HepG2 (cell line): Measurements from ENCODE around the gene TEAD1. TPM values are rescaled to one million over a fixed set of nuclear protein-coding genes. Genes with fewer than 3 reads are reported as not detected.

Source experiments
- ADNP ChIP-seq: sonication (generic); formaldehyde crosslinking; IDR thresholded peaks from 2 replicates; pipeline ENCODE4 v1.4.0; 2020; ENCODE audit warnings: missing genetic modification reagents
- GFI1 ChIP-seq: sonication (generic); formaldehyde crosslinking; IDR thresholded peaks from 2 replicates; pipeline ENCODE4 v1.5.0; 2020; ENCODE audit warnings: missing genetic modification reagents, mild to moderate bottlenecking, borderline replicate concordance
- HDAC1 ChIP-seq: sonication (generic); formaldehyde crosslinking; IDR thresholded peaks from 2 replicates; pipeline ENCODE4 v1.5.1; 2020; ENCODE audit warnings: mild to moderate bottlenecking, missing genetic modification reagents
- HDAC2 ChIP-seq: sonication (generic); formaldehyde crosslinking; IDR thresholded peaks from 2 replicates; pipeline ENCODE4 v1.4.0; 2020; ENCODE audit warnings: missing genetic modification reagents
- HNF4A ChIP-seq: sonication (generic); formaldehyde crosslinking; IDR thresholded peaks from 2 replicates; pipeline ENCODE4 v1.4.0; 2020; ENCODE audit warnings: missing genetic modification reagents
- KDM4B ChIP-seq: sonication (generic); formaldehyde crosslinking; IDR thresholded peaks from 2 replicates; pipeline ENCODE4 v1.4.0; 2020; ENCODE audit warnings: missing genetic modification reagents
- KMT2B ChIP-seq: IDR thresholded peaks from 2 replicates; pipeline ENCODE4 v1.6.1; 2016; ENCODE audit warnings: missing genetic modification reagents, missing compliant biosample characterization
- NCOA1 ChIP-seq: sonication (generic); formaldehyde crosslinking; IDR thresholded peaks from 2 replicates; pipeline ENCODE4 v1.9.0; 2021; ENCODE audit warnings: missing genetic modification reagents
- PAX8 ChIP-seq: sonication (generic); formaldehyde crosslinking; IDR thresholded peaks from 2 replicates; pipeline ENCODE4 v1.8.0; 2022; ENCODE audit warnings: mild to moderate bottlenecking, missing genetic modification reagents, borderline replicate concordance
- POGZ ChIP-seq: sonication (generic); formaldehyde crosslinking; IDR thresholded peaks from 2 replicates; pipeline ENCODE4 v1.4.0; 2020; ENCODE audit warnings: mild to moderate bottlenecking, missing genetic modification reagents
- REL ChIP-seq: sonication (generic); formaldehyde crosslinking; conservative IDR thresholded peaks from 2 replicates; pipeline ENCODE4 v1.8.0; 2022; ENCODE audit warnings: mild to moderate bottlenecking, missing genetic modification reagents, moderate library complexity
- RFX3 ChIP-seq: IDR thresholded peaks from 2 replicates; pipeline ENCODE4 v1.6.1; 2016; ENCODE audit warnings: missing biosample characterization, missing genetic modification reagents
- RFX5 ChIP-seq: IDR thresholded peaks from 2 replicates; pipeline ENCODE4 v1.6.1; 2011; ENCODE audit warnings: low read depth, low read length, improper control_type of control experiment
- SIX1 ChIP-seq: sonication (generic); formaldehyde crosslinking; IDR thresholded peaks from 2 replicates; pipeline ENCODE4 v1.4.0; 2020; ENCODE audit warnings: missing genetic modification reagents, borderline replicate concordance
- THYN1 ChIP-seq: sonication (generic); formaldehyde crosslinking; IDR thresholded peaks from 2 replicates; pipeline ENCODE4 v1.8.1; 2023; ENCODE audit warnings: low read depth, mild to moderate bottlenecking, moderate library complexity, missing genetic modification reagents, borderline replicate concordance
- TOPORS ChIP-seq: sonication (generic); formaldehyde crosslinking; IDR thresholded peaks from 2 replicates; pipeline ENCODE4 v1.8.0; 2023; ENCODE audit warnings: mild to moderate bottlenecking, missing genetic modification reagents
- ZFAT ChIP-seq: sonication (generic); formaldehyde crosslinking; conservative IDR thresholded peaks from 2 replicates; pipeline ENCODE4 v1.8.1; 2023; ENCODE audit warnings: missing genetic modification reagents, inconsistent platforms
- ZMYM2 ChIP-seq: sonication (generic); formaldehyde crosslinking; IDR thresholded peaks from 2 replicates; pipeline ENCODE4 v1.8.0; 2022; ENCODE audit warnings: mild to moderate bottlenecking, missing genetic modification reagents
- ZMYM3 ChIP-seq: sonication (generic); formaldehyde crosslinking; IDR thresholded peaks from 2 replicates; pipeline ENCODE4 v1.5.1; 2020; ENCODE audit warnings: mild to moderate bottlenecking, missing genetic modification reagents
- ZMYM4 ChIP-seq: sonication (generic); formaldehyde crosslinking; IDR thresholded peaks from 2 replicates; pipeline ENCODE4 v1.8.1; 2023; ENCODE audit warnings: mild to moderate bottlenecking, missing genetic modification reagents
- ZNF224 ChIP-seq: sonication (generic); formaldehyde crosslinking; IDR thresholded peaks from 2 replicates; pipeline ENCODE4 v1.5.0; 2020; ENCODE audit warnings: mild to moderate bottlenecking, missing genetic modification reagents
- ZNF296 ChIP-seq: sonication (generic); formaldehyde crosslinking; conservative IDR thresholded peaks from 2 replicates; pipeline ENCODE4 v1.5.0; 2020; ENCODE audit warnings: mild to moderate bottlenecking, missing genetic modification reagents
- ZNF446 ChIP-seq: sonication (generic); formaldehyde crosslinking; IDR thresholded peaks from 2 replicates; pipeline ENCODE4 v1.5.0; 2020; ENCODE audit warnings: mild to moderate bottlenecking, missing genetic modification reagents
- ZNF619 ChIP-seq: sonication (generic); formaldehyde crosslinking; IDR thresholded peaks from 2 replicates; pipeline ENCODE4 v1.4.0; 2020; ENCODE audit warnings: mild to moderate bottlenecking, missing genetic modification reagents
- ZNF629 ChIP-seq: sonication (generic); formaldehyde crosslinking; conservative IDR thresholded peaks from 2 replicates; pipeline ENCODE4 v1.5.0; 2020; ENCODE audit warnings: missing genetic modification reagents
- polyA plus RNA-seq, 8 experiments: library from polyadenylated mRNA; depleted of rRNA in 3 of 8; stranded (reverse) in 7 of 8; unstranded in 1 of 8; fragments of >200 nt; fragmentation: Illumina TruSeq in 4 of 8; extraction: Trizol in 4 of 8; gene quantifications; 2 replicates each; pipeline versions ENCODE4 v1.2.1 to v1.2.3, GENCODE V29; 2011 to 2016; ENCODE audit warnings: low read depth in 4 of 8, missing spikeins in 1 of 8, mixed read lengths in 1 of 8; ENCODE audit not compliant: insufficient read depth in 1 of 8
- total RNA-seq, 5 experiments: library from RNA; depleted of rRNA; stranded (reverse); fragments of >200 nt; fragmentation: Illumina TruSeq; extraction: Trizol; gene quantifications; 2 replicates each; pipeline ENCODE4 v1.2.3, GENCODE V29; 2016; ENCODE audit warnings: low read depth in 1 of 5
- TF ChIP-seq, protein P1 (sequence below): sonication (generic); formaldehyde crosslinking; IDR thresholded peaks from 2 replicates; pipeline ENCODE4 v1.5.0; 2020; ENCODE audit warnings: missing genetic modification reagents
- TF ChIP-seq, protein P2 (sequence below): sonication (generic); formaldehyde crosslinking; IDR thresholded peaks from 2 replicates; pipeline ENCODE4 v1.5.0; 2020; ENCODE audit warnings: missing genetic modification reagents, mild to moderate bottlenecking, borderline replicate concordance
- TF ChIP-seq, protein P3 (sequence below): sonication (generic); formaldehyde crosslinking; IDR thresholded peaks from 2 replicates; pipeline ENCODE4 v1.8.0; 2022; ENCODE audit warnings: mild to moderate bottlenecking, missing genetic modification reagents; ENCODE audit not compliant: insufficient replicate concordance
- TF ChIP-seq, protein P4 (sequence below): IDR thresholded peaks from 2 replicates; pipeline ENCODE4 v1.6.1; 2016; ENCODE audit warnings: low read depth

Gene TEAD1
- total and polyA plus RNA-seq, 2 of the 13 experiments (the other 11 are each of a cell fraction or from before 2014, with no cell fraction given): 20.1 to 30.5 TPM

DNA sequence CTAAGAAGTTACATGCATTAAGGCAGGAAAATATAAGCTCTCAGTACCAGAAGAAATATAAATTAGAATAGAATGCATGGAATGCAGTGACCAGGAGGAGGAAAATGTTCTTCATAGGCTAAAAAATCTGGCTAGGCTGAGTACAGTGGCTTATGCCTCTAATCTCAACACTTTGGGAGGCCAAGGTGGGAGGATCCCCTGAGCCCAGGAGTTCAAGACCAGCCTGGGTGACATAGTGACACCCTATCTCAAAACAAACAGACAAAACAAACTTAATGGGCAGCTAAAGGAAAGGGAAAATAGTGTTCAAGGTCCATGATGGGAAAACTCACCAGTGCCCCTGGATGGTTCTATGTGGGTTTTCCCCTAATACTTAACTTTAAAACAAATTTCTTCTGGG, 256.6 kb downstream of the TEAD1 start (continued):
- TF ChIP-seq, protein P1, sequence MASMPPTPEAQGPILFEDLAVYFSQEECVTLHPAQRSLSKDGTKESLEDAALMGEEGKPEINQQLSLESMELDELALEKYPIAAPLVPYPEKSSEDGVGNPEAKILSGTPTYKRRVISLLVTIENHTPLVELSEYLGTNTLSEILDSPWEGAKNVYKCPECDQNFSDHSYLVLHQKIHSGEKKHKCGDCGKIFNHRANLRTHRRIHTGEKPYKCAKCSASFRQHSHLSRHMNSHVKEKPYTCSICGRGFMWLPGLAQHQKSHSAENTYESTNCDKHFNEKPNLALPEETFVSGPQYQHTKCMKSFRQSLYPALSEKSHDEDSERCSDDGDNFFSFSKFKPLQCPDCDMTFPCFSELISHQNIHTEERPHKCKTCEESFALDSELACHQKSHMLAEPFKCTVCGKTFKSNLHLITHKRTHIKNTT (CRISPR knock-in tag): no peak
- TF ChIP-seq POGZ (CRISPR knock-in tag) (peak; percentile 79), ZFAT (no peak), ADNP (peak; percentile 65; the same call in 1 of the 2 replicates), ZMYM4 (peak; percentile 76), KDM4B (no peak), ZNF296 (CRISPR knock-in tag) (no peak), ZNF446 (CRISPR knock-in tag) (no peak), ZMYM3 (peak; percentile 64; the same call in 1 of the 2 replicates), ZNF224 (CRISPR knock-in tag) (no peak), ZMYM2 (CRISPR knock-in tag) (peak; percentile 71; the same call in 1 of the 2 replicates), HNF4A (CRISPR knock-in tag) (peak; percentile 69), REL (CRISPR knock-in tag) (no peak), HDAC2 (CRISPR knock-in tag) (0 out of 2 replicates have a peak, but pooled peaks have one; percentile 22), KMT2B (CRISPR knock-in tag) (no peak), HDAC1 (0 out of 2 replicates have a peak, but pooled peaks have one; percentile 22), NCOA1 (CRISPR knock-in tag) (no peak), TOPORS (CRISPR knock-in tag) (no peak), PAX8 (CRISPR knock-in tag) (no peak), RFX5 (no peak), ZNF619 (CRISPR knock-in tag) (no peak), GFI1 (CRISPR knock-in tag) (0 out of 2 replicates have a peak, but pooled peaks have one; percentile 46), THYN1 (CRISPR knock-in tag) (no peak), ZNF629 (CRISPR knock-in tag) (peak; percentile 53; the same call in 1 of the 2 replicates), SIX1 (CRISPR knock-in tag) (peak; percentile 73), RFX3 (no peak)
- TF ChIP-seq, protein P2, sequence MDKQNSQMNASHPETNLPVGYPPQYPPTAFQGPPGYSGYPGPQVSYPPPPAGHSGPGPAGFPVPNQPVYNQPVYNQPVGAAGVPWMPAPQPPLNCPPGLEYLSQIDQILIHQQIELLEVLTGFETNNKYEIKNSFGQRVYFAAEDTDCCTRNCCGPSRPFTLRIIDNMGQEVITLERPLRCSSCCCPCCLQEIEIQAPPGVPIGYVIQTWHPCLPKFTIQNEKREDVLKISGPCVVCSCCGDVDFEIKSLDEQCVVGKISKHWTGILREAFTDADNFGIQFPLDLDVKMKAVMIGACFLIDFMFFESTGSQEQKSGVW (CRISPR knock-in tag): no peak
- TF ChIP-seq, protein P3, sequence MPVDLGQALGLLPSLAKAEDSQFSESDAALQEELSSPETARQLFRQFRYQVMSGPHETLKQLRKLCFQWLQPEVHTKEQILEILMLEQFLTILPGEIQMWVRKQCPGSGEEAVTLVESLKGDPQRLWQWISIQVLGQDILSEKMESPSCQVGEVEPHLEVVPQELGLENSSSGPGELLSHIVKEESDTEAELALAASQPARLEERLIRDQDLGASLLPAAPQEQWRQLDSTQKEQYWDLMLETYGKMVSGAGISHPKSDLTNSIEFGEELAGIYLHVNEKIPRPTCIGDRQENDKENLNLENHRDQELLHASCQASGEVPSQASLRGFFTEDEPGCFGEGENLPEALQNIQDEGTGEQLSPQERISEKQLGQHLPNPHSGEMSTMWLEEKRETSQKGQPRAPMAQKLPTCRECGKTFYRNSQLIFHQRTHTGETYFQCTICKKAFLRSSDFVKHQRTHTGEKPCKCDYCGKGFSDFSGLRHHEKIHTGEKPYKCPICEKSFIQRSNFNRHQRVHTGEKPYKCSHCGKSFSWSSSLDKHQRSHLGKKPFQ (CRISPR knock-in tag): no peak
- TF ChIP-seq, protein P4, sequence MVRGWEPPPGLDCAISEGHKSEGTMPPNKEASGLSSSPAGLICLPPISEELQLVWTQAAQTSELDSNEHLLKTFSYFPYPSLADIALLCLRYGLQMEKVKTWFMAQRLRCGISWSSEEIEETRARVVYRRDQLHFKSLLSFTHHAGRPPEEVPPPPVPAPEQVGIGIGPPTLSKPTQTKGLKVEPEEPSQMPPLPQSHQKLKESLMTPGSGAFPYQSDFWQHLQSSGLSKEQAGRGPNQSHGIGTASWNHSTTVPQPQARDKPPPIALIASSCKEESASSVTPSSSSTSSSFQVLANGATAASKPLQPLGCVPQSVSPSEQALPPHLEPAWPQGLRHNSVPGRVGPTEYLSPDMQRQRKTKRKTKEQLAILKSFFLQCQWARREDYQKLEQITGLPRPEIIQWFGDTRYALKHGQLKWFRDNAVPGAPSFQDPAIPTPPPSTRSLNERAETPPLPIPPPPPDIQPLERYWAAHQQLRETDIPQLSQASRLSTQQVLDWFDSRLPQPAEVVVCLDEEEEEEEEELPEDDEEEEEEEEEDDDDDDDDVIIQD (CRISPR knock-in tag): 0 out of 2 replicates have a peak, but pooled peaks have one; percentile 40
